Central memory CD8-positive, alpha-beta T cell (primary cell): Measurements from ENCODE around the gene SCG5.

Experiments
- ATAC-seq: fragments of 150-1000 bp; cut with Tn5 transposase; replicated peaks from 2 replicates; pipeline ENCODE4 v1.10.0; 2022; ENCODE audit warnings: mild to moderate bottlenecking, moderate FRiP score, moderate number of reproducible peaks; ENCODE audit not compliant: poor library complexity, severe bottlenecking; ENCODE audit errors: extremely low read depth
- DNase-seq, 2 donors: peaks; one replicate each; pipeline ENCODE4 v3.0.0; 2021; ENCODE audit warnings: low spot score in 2 of 2
- H3K27ac Mint-ChIP-seq: one replicate; pipeline ENCODE4 v1.8.0; 2022; ENCODE audit warnings: low read depth, mild to moderate bottlenecking, moderate library complexity, mixed read lengths
- H3K27me3 Mint-ChIP-seq: one replicate; pipeline ENCODE4 v1.8.0; 2022; ENCODE audit warnings: mixed read lengths
- H3K36me3 Mint-ChIP-seq: one replicate; pipeline ENCODE4 v1.8.0; 2022; ENCODE audit warnings: mild to moderate bottlenecking, moderate library complexity, mixed read lengths; ENCODE audit not compliant: insufficient read depth
- H3K4me1 Mint-ChIP-seq: one replicate; pipeline ENCODE4 v1.8.0; 2022; ENCODE audit warnings: mixed read lengths
- H3K4me3 Mint-ChIP-seq: one replicate; pipeline ENCODE4 v1.8.0; 2022; ENCODE audit warnings: mild to moderate bottlenecking, moderate library complexity, mixed read lengths
- H3K9me3 Mint-ChIP-seq: one replicate; pipeline ENCODE4 v1.8.0; 2022; ENCODE audit warnings: mixed read lengths

SCG5 gene

GRCh38 chr15:32687556-32687955 lies 46.0 kb downstream of the SCG5 start:
- no peaks in the 10 kb centered on the region for H3K9me3 Mint-ChIP-seq
- ATAC-seq (no peak), DNase-seq (no peak)
- H3K4me1 Mint-ChIP-seq, result no peaks in the 10 kb centered on the region
- no peak overlapping the region for H3K4me3 Mint-ChIP-seq
- no peak overlapping the region for H3K27ac Mint-ChIP-seq
- no peaks in the 10 kb centered on the region for H3K27me3 Mint-ChIP-seq
- H3K36me3 Mint-ChIP-seq, result no peaks in the 10 kb centered on the region

- DNase-seq, result no peak
- Mint-ChIP-seq H3K27ac (no peak overlapping the region), H3K36me3 (no peaks in the 10 kb centered on the region), H3K4me3 (no peak overlapping the region), H3K9me3 (no peaks in the 10 kb centered on the region), H3K4me1 (no peaks in the 10 kb centered on the region), H3K27me3 (no peaks in the 10 kb centered on the region)
- ATAC-seq, result no peak
These were observed 46.7 kb downstream of the SCG5 start for GRCh38 chr15:32688151-32688639.

- Mint-ChIP-seq H3K27me3 (no peaks in the 10 kb centered on the region), H3K27ac (no peak overlapping the region), H3K4me3 (no peak overlapping the region), H3K9me3 (no peaks in the 10 kb centered on the region), H3K4me1 (no peaks in the 10 kb centered on the region), H3K36me3 (no peaks in the 10 kb centered on the region)
- ATAC-seq, result no peak
- DNase-seq, result no peak
These were observed 49.6 kb downstream of the SCG5 start for GRCh38 chr15:32690941-32691688.

DNA sequence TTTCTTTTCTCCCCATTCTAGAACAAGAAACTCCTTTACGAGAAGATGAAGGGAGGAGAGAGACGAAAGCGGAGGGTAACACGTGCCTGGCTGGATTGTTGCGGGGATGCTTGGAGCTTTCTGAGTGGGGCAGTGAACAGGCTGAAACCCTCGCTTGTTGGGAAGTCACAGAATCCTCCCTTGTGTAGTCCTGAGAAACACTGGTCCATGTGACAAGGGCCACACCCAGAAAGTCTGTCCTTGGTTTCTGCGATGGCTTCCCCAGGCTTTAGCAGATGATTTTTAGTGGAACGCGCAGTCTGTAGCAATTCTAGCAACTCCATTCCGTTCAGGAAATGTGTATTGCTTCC lies 50.2 kb downstream of the SCG5 start:
- ATAC-seq, result no peak
- H3K4me3 Mint-ChIP-seq, result no peak overlapping the region
- H3K27me3 Mint-ChIP-seq, result no peaks in the 10 kb centered on the region
- no peaks in the 10 kb centered on the region for H3K9me3 Mint-ChIP-seq
- no peaks in the 10 kb centered on the region for H3K36me3 Mint-ChIP-seq
- no peak overlapping the region for H3K27ac Mint-ChIP-seq
- no peaks in the 10 kb centered on the region for H3K4me1 Mint-ChIP-seq
- DNase-seq, result no peak

- Mint-ChIP-seq H3K4me3 (no peak overlapping the region), H3K27me3 (peaks cover 3% of the 10 kb centered on the region), H3K9me3 (no peaks in the 10 kb centered on the region), H3K36me3 (no peaks in the 10 kb centered on the region), H3K27ac (no peak overlapping the region), H3K4me1 (no peaks in the 10 kb centered on the region)
- DNase-seq, result no peak
- no peak for ATAC-seq
These were observed 50.8 kb downstream of the SCG5 start for GRCh38 chr15:32692286-32692685.

- DNase-seq (no peak), ATAC-seq (no peak)
- H3K27me3 Mint-ChIP-seq, result peaks cover 25% of the 10 kb centered on the region
- H3K4me3 Mint-ChIP-seq, result no peak overlapping the region
- H3K27ac Mint-ChIP-seq, result no peak overlapping the region
- H3K9me3 Mint-ChIP-seq, result no peaks in the 10 kb centered on the region
- no peaks in the 10 kb centered on the region for H3K36me3 Mint-ChIP-seq
- H3K4me1 Mint-ChIP-seq, result no peaks in the 10 kb centered on the region
These were observed 52.9 kb downstream of the SCG5 start for GRCh38 chr15:32694222-32694983.

DNA sequence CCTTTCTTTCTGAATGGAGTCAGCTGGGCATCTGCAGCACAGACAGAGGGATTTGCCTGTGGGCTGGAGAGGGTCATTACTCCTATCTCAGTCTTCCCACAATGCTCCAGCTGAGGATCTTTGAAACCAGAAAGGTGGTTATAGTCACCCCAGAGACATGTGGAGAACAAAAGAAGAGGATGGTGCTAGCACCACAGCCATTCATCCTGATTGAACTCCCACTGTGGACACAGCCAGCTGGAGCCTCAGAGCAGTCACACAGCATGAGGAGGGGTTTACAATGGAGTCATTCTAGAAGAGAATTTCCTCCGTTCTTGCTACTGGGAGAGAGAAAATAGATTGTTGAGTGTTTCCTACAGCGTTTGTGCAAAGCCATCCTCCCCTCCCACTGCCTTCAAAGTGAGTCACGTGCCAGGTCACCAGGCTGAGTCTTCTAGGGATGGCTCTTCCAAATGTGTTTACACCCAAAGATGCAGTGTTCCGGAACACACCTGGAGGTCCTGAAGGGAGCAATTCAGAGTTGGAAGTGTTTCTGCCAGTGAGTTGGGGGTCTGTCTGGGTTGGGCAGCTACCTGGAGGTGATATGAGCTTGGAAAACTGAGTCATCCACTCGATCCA lies 57.4 kb downstream of the SCG5 start:
- H3K9me3 Mint-ChIP-seq, result no peaks in the 10 kb centered on the region
- H3K4me3 Mint-ChIP-seq, result no peak overlapping the region
- H3K36me3 Mint-ChIP-seq, result no peaks in the 10 kb centered on the region
- DNase-seq (no peak), ATAC-seq (no peak)
- H3K27ac Mint-ChIP-seq, result no peak overlapping the region
- H3K27me3 Mint-ChIP-seq, result peaks cover 56% of the 10 kb centered on the region
- H3K4me1 Mint-ChIP-seq, result no peaks in the 10 kb centered on the region

GRCh38 chr15:32700501-32701150 lies 59.1 kb downstream of the SCG5 start:
- no peak for DNase-seq
- Mint-ChIP-seq H3K4me3 (no peak overlapping the region), H3K4me1 (no peaks in the 10 kb centered on the region), H3K9me3 (no peaks in the 10 kb centered on the region), H3K27ac (no peak overlapping the region), H3K36me3 (no peaks in the 10 kb centered on the region), H3K27me3 (peaks cover 69% of the 10 kb centered on the region)
- ATAC-seq, result no peak

GRCh38 chr15:32701863-32702262 lies 60.4 kb downstream of the SCG5 start:
- DNase-seq (no peak), ATAC-seq (no peak)
- no peaks in the 10 kb centered on the region for H3K36me3 Mint-ChIP-seq
- no peaks in the 10 kb centered on the region for H3K4me1 Mint-ChIP-seq
- peaks cover 81% of the 10 kb centered on the region for H3K27me3 Mint-ChIP-seq
- no peaks in the 10 kb centered on the region for H3K9me3 Mint-ChIP-seq
- H3K4me3 Mint-ChIP-seq, result no peak overlapping the region
- no peak overlapping the region for H3K27ac Mint-ChIP-seq

- ATAC-seq (no peak), DNase-seq (no peak)
- Mint-ChIP-seq H3K9me3 (no peaks in the 10 kb centered on the region), H3K4me3 (no peak overlapping the region), H3K27ac (no peak overlapping the region), H3K4me1 (no peaks in the 10 kb centered on the region), H3K27me3 (peaks cover 78% of the 10 kb centered on the region), H3K36me3 (no peaks in the 10 kb centered on the region)
These were observed 63.0 kb downstream of the SCG5 start for GRCh38 chr15:32704395-32704981.

DNA sequence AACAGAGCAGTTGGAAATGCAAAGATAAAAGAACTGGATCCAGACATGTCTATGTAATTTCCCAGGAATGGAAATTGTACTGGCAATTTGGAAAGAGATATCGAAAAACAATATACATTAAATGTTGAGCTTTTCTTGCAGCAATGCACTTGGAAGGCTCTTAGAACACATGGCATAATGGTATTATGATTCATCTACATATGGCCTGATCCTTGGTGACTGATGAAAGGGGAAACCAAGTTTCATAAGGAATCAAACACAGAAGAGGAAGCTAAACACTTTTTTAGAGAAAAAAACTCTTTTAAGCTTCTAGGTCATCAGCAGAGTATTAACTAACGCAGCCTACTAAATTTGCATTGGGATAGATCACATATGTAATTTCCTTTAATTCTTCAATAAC lies 63.9 kb downstream of the SCG5 start:
- Mint-ChIP-seq H3K36me3 (no peaks in the 10 kb centered on the region), H3K27me3 (peaks cover 83% of the 10 kb centered on the region), H3K4me3 (no peak overlapping the region), H3K9me3 (no peaks in the 10 kb centered on the region), H3K4me1 (no peaks in the 10 kb centered on the region), H3K27ac (no peak overlapping the region)
- DNase-seq (no peak), ATAC-seq (no peak)

GRCh38 chr15:32706704-32707103 lies 65.2 kb downstream of the SCG5 start:
- Mint-ChIP-seq H3K27me3 (peaks cover 75% of the 10 kb centered on the region), H3K4me1 (no peaks in the 10 kb centered on the region), H3K36me3 (no peaks in the 10 kb centered on the region), H3K27ac (no peak overlapping the region), H3K9me3 (no peaks in the 10 kb centered on the region), H3K4me3 (no peak overlapping the region)
- ATAC-seq, result no peak
- DNase-seq, result no peak
